ENCODE data around the gene NCKAP1.

GRCh38 chr2:182941919-182942318, 96.3 kb downstream of the NCKAP1 start:
- TF ChIP-seq POLR2A (IDR thresholded peaks at IDR 0.05; ENCODE audit: low read depth, low read length) (no peak), POLR2AphosphoS5 (IDR thresholded peaks at IDR 0.05; ENCODE audit: low read depth, low read length) (no peak)
